GM18870 (cell line): ENCODE measurements around the gene SIGLECL1.

ENCODE experiments used
- ATAC-seq: cut with Tn5 transposase; IDR thresholded peaks from one replicate; pipeline ENCODE4 v1.9.1; 2021; ENCODE audit warnings: moderate library complexity; ENCODE audit not compliant: unreplicated experiment

SIGLECL1 gene

GRCh38 chr19:51252306-51253079 lies 1.6 kb downstream of the SIGLECL1 start:
- ATAC-seq: no peak

DNA sequence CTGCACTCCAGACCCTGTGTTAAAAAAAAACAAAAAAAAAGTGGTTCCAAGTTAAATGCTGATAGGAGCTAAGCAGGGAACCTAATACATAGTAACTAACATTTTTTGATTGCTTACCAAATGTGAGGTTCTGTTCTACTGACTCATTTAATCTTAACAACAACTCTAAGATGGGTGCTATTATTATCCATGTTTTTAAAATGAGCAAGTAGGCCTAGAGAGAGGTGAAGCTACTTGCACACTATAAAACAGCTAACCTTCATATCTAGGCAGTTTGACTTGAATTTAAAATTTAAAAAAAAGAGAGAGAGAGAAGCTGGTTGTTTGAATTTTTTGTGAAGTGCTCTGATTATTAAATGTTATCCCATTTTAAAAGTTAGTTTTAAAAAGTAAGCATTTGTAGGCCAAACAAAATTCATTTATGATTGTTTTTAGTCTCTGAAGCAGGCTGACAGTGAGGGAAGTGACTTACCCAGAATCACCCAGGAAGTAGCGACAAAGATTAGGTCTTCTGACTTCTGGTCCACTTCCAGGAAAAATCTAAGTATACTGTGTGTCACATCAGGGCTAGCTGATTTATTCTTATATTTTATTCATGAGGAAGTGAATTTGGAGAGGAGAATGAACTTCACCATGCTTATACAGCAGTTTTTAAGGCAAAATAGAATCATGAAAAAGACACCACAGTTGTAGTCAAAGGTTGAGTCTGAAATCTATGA lies 2.4 kb downstream of the SIGLECL1 start:
- ATAC-seq: no peak

DNA sequence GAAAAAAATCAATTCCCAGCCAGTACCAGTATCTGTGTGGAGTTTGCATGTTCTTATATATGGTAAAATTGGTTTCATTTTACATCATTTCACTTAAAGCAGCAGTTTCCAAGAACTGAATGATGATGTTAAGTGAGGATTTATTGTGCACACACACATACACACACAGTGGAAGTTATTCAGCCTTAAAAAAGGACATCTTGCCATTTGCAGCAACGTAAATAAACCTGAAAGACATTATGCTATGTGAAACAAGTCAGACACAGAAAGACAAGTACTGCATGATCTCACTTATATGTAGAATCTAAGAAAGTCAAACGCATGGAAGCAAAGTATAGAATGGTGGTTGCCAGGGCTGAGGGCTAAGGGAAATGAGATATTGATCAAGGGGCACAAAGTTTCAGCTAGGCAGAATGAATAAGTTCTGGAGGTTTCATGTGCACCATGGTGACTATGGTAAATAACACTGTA lies 5.3 kb downstream of the SIGLECL1 start:
- ATAC-seq: no peak

DNA sequence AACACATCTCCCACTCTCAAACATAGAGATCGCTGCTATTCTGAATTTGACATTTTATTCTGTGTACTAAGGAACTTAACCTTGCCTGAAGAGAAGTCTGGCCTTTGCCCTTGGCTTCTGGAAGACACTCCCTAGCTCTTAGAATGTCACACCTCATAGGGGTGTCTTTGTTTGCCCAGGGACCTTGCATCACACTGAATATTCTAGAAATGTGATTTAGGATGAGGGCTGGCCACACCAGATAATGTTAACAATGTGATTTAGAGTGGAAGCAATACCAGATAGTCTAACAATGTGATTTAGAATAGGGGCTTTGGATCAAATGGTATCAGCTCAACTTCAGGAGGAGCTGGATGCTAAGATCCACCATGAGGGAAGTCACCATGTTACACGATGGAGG lies 6.6 kb downstream of the SIGLECL1 start:
- no peak for ATAC-seq

GRCh38 chr19:51258165-51259160 lies 7.6 kb downstream of the SIGLECL1 start:
- no peak for ATAC-seq

- ATAC-seq: no peak
Observed at GRCh38 chr19:51259348-51260245, 8.7 kb downstream of the SIGLECL1 start.

GRCh38 chr19:51263808-51264207 lies 12.9 kb downstream of the SIGLECL1 start:
- no peak for ATAC-seq

- ATAC-seq: no peak
Observed at GRCh38 chr19:51271067-51271466, 20.2 kb downstream of the SIGLECL1 start.

DNA sequence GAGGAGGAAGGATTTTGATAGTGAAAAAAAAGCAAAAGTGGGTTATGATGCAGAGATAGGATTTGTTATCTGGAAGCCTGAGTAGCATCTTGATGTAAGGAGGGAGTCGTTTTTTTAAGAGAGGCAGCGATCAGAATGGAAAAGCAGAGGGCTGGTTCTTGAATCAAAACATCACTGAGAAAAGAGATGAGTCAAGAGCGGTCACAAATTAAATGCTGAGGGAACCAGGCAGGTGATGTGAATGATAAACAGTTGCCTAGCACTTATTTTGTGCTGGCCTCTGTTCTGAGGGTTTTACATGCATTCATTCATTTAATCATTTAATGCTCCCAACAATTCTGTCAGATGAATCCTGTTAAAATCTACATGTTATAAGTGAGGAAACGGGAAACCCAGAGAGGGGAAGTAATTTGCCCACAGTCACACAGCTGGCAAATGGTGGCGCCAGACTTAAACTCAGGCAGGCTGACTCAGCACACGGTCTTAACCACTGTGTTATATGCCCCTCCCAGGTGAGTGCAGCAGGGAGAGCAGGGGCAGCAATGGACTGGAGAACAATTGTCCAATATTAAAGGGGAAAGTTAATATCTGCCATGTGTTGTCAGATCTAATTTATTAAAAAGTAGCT lies 21.4 kb downstream of the SIGLECL1 start:
- no peak for ATAC-seq

GRCh38 chr19:51274049-51274770 lies 23.3 kb downstream of the SIGLECL1 start:
- no peak for ATAC-seq

GRCh38 chr19:51277112-51277511 lies 26.2 kb downstream of the SIGLECL1 start:
- ATAC-seq: no peak

GRCh38 chr19:51282335-51282734 lies 31.5 kb downstream of the SIGLECL1 start:
- ATAC-seq: no peak

- ATAC-seq: no peak
Observed at GRCh38 chr19:51285682-51286081, 34.8 kb downstream of the SIGLECL1 start.

DNA sequence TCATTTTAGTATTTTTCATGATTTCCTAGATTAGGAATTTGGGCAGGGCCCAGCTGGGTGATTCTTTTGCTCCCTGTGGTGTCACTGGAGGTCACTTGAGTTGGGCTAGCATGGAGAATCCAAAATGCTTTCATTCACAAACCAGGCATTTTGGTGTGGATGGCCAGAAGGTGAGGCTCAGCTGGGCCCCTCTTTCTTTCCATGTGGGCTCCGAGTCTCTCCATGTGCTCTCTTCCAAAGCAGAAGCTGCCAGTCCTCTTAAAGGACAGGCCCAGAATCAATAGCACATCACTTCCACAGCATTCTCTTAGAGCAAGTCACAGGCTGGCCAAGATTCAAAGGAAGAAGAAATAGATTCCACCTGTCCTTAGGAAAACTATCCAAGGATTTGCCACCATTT lies 38.8 kb downstream of the SIGLECL1 start:
- ATAC-seq: no peak

- no peak for ATAC-seq
Observed at GRCh38 chr19:51292971-51293370, 42.1 kb downstream of the SIGLECL1 start.

DNA sequence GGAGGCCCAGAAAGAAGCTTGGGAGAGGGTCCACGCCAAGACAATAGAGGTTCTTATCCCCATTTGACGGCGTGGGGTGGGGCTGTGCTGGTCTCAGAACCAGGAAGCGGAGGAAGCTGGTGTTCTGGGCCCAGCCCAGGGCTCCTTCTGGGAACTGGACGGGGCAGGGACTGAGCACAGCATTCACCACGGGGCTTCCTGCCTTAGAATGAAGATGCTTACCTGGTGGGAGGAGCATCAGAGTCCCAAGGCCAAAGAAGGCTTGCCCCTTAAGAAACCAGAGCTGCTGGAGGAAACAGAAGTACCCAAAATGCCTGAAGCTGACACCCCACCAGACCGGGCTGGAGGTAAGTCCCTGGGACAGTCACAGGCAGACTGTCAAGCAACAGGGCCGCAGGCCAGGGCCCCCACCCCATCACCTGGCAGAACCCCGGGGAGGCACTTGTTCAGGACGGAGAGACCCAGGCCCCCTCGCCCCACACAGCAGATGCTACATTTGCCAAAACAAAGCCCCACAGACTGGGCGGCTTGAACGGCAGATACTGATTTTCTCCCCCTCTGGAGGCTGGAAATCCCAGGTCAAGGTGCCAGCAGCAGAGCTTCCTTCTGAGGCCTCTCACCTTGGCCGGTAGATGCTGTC lies 42.8 kb downstream of the SIGLECL1 start:
- ATAC-seq: no peak

GRCh38 chr19:51294211-51294976 lies 43.5 kb downstream of the SIGLECL1 start:
- ATAC-seq: no peak

GRCh38 chr19:51294977-51295375 lies 44.1 kb downstream of the SIGLECL1 start:
- ATAC-seq: no peak
